ENCODE results near the gene NFIA.

NFIA gene

GRCh38 chr1:61087571-61087970 lies 5.2 kb downstream of the NFIA start:
- peaks cover 13% of the 10 kb centered on the region for H3K4me1 ChIP-seq (ENCODE audit: insufficient read depth, low read length)
- 100% methylated on average over 2 of the region's 3 CpGs for WGBS

GRCh38 chr1:61088163-61088974 lies 6.0 kb downstream of the NFIA start:
- no peak overlapping the region for H3K9ac ChIP-seq (ENCODE audit: low read depth, low read length)
- peaks cover 13% of the 10 kb centered on the region for H3K4me1 ChIP-seq (ENCODE audit: insufficient read depth, low read length)
- H3K27me3 ChIP-seq (ENCODE audit: insufficient read depth, low read length): peaks cover 34% of the 10 kb centered on the region
- no peak overlapping the region for H3K27ac ChIP-seq (ENCODE audit: low read depth, low read length)
- H3K36me3 ChIP-seq (ENCODE audit: insufficient read depth, low read length): no peaks in the 10 kb centered on the region
- H3K4me3 ChIP-seq (ENCODE audit: low read length): no peak overlapping the region
- H3K9me3 ChIP-seq (ENCODE audit: insufficient read depth, low read depth, low read length): no peaks in the 10 kb centered on the region
- WGBS: 88% methylated on average over 25 of the region's 25 CpGs

More at GRCh38 chr1:61087571-61087970, 5.2 kb downstream of the NFIA start:
- Histone ChIP-seq H3K36me3 (ENCODE audit: insufficient read depth, low read length) (no peaks in the 10 kb centered on the region), H3K9me3 (ENCODE audit: insufficient read depth, low read depth, low read length) (no peaks in the 10 kb centered on the region), H3K4me3 (ENCODE audit: low read length) (no peak overlapping the region), H3K27me3 (ENCODE audit: insufficient read depth, low read length) (peaks cover 42% of the 10 kb centered on the region), H3K9ac (ENCODE audit: low read depth, low read length) (no peak overlapping the region), H3K27ac (ENCODE audit: low read depth, low read length) (no peak overlapping the region)

- no peak overlapping the region for H3K4me3 ChIP-seq (ENCODE audit: low read length)
- H3K27ac ChIP-seq (ENCODE audit: low read depth, low read length): no peak overlapping the region
- H3K9ac ChIP-seq (ENCODE audit: low read depth, low read length): no peak overlapping the region
- WGBS: 94% methylated on average over 3 of the region's 4 CpGs
- no peaks in the 10 kb centered on the region for H3K36me3 ChIP-seq (ENCODE audit: insufficient read depth, low read length)
- peaks cover 8% of the 10 kb centered on the region; the same call in 1 of the 2 replicates for H3K4me1 ChIP-seq (ENCODE audit: insufficient read depth, low read length)
- H3K27me3 ChIP-seq (ENCODE audit: insufficient read depth, low read length): peaks cover 25% of the 10 kb centered on the region
- H3K9me3 ChIP-seq (ENCODE audit: insufficient read depth, low read depth, low read length): no peaks in the 10 kb centered on the region
These were observed 7.0 kb downstream of the NFIA start for GRCh38 chr1:61089338-61089737.

GRCh38 chr1:61089741-61090140 lies 7.4 kb downstream of the NFIA start:
- Histone ChIP-seq H3K4me3 (ENCODE audit: low read length) (no peak overlapping the region), H3K9me3 (ENCODE audit: insufficient read depth, low read depth, low read length) (no peaks in the 10 kb centered on the region), H3K9ac (ENCODE audit: low read depth, low read length) (no peak overlapping the region), H3K4me1 (ENCODE audit: insufficient read depth, low read length) (peaks cover 8% of the 10 kb centered on the region; the same call in 1 of the 2 replicates), H3K27ac (ENCODE audit: low read depth, low read length) (no peak overlapping the region), H3K27me3 (ENCODE audit: insufficient read depth, low read length) (peaks cover 21% of the 10 kb centered on the region), H3K36me3 (ENCODE audit: insufficient read depth, low read length) (no peaks in the 10 kb centered on the region)

- peaks cover 8% of the 10 kb centered on the region; the same call in 1 of the 2 replicates for H3K4me1 ChIP-seq (ENCODE audit: insufficient read depth, low read length)
- no peak overlapping the region for H3K9ac ChIP-seq (ENCODE audit: low read depth, low read length)
- H3K36me3 ChIP-seq (ENCODE audit: insufficient read depth, low read length): no peaks in the 10 kb centered on the region
- no peak overlapping the region for H3K27ac ChIP-seq (ENCODE audit: low read depth, low read length)
- no peak overlapping the region for H3K4me3 ChIP-seq (ENCODE audit: low read length)
- WGBS: 95% methylated on average over 8 of the region's 9 CpGs
- peaks cover 11% of the 10 kb centered on the region for H3K27me3 ChIP-seq (ENCODE audit: insufficient read depth, low read length)
- no peaks in the 10 kb centered on the region for H3K9me3 ChIP-seq (ENCODE audit: insufficient read depth, low read depth, low read length)
These were observed 8.3 kb downstream of the NFIA start for GRCh38 chr1:61090546-61091202.

- Histone ChIP-seq H3K4me1 (ENCODE audit: insufficient read depth, low read length) (peaks cover 8% of the 10 kb centered on the region; the same call in 1 of the 2 replicates), H3K4me3 (ENCODE audit: low read length) (no peak overlapping the region), H3K27me3 (ENCODE audit: insufficient read depth, low read length) (peaks cover 4% of the 10 kb centered on the region; the same call in 1 of the 2 replicates), H3K27ac (ENCODE audit: low read depth, low read length) (no peak overlapping the region), H3K9me3 (ENCODE audit: insufficient read depth, low read depth, low read length) (no peaks in the 10 kb centered on the region), H3K9ac (ENCODE audit: low read depth, low read length) (no peak overlapping the region), H3K36me3 (ENCODE audit: insufficient read depth, low read length) (no peaks in the 10 kb centered on the region)
- 85% methylated on average over 3 of the region's 3 CpGs for WGBS
These were observed 9.1 kb downstream of the NFIA start for GRCh38 chr1:61091455-61091854.

GRCh38 chr1:61092642-61093041 lies 10.3 kb downstream of the NFIA start:
- H3K4me3 ChIP-seq (ENCODE audit: low read length): no peak overlapping the region
- H3K4me1 ChIP-seq (ENCODE audit: insufficient read depth, low read length): peaks cover 8% of the 10 kb centered on the region; the same call in 1 of the 2 replicates
- 90% methylated on average over 5 of the region's 5 CpGs for WGBS
- H3K36me3 ChIP-seq (ENCODE audit: insufficient read depth, low read length): no peaks in the 10 kb centered on the region
- no peak overlapping the region for H3K27ac ChIP-seq (ENCODE audit: low read depth, low read length)
- H3K9ac ChIP-seq (ENCODE audit: low read depth, low read length): no peak overlapping the region
- no peaks in the 10 kb centered on the region for H3K9me3 ChIP-seq (ENCODE audit: insufficient read depth, low read depth, low read length)
- no peaks in the 10 kb centered on the region for H3K27me3 ChIP-seq (ENCODE audit: insufficient read depth, low read length)

- Histone ChIP-seq H3K9ac (ENCODE audit: low read depth, low read length) (no peak overlapping the region), H3K9me3 (ENCODE audit: insufficient read depth, low read depth, low read length) (no peaks in the 10 kb centered on the region), H3K4me1 (ENCODE audit: insufficient read depth, low read length) (peaks cover under 1% of the 10 kb centered on the region; the same call in 1 of the 2 replicates), H3K27ac (ENCODE audit: low read depth, low read length) (no peak overlapping the region), H3K36me3 (ENCODE audit: insufficient read depth, low read length) (no peaks in the 10 kb centered on the region), H3K27me3 (ENCODE audit: insufficient read depth, low read length) (no peaks in the 10 kb centered on the region), H3K4me3 (ENCODE audit: low read length) (no peak overlapping the region)
- 92% methylated on average over 2 of the region's 2 CpGs for WGBS
These were observed 11.3 kb downstream of the NFIA start for GRCh38 chr1:61093525-61094137.

- 97% methylated on average over 4 of the region's 4 CpGs for WGBS
- no peaks in the 10 kb centered on the region for H3K4me1 ChIP-seq (ENCODE audit: insufficient read depth, low read length)
These were observed 12.5 kb downstream of the NFIA start for GRCh38 chr1:61094677-61095469.

GRCh38 chr1:61095470-61095812 lies 13.1 kb downstream of the NFIA start:
- Histone ChIP-seq H3K27me3 (ENCODE audit: insufficient read depth, low read length) (no peaks in the 10 kb centered on the region), H3K27ac (ENCODE audit: low read depth, low read length) (no peak overlapping the region), H3K9me3 (ENCODE audit: insufficient read depth, low read depth, low read length) (no peaks in the 10 kb centered on the region), H3K9ac (ENCODE audit: low read depth, low read length) (no peak overlapping the region), H3K4me1 (ENCODE audit: insufficient read depth, low read length) (no peaks in the 10 kb centered on the region), H3K4me3 (ENCODE audit: low read length) (no peak overlapping the region), H3K36me3 (ENCODE audit: insufficient read depth, low read length) (no peaks in the 10 kb centered on the region)
- 88% methylated on average over 1 of the region's 2 CpGs for WGBS

More at GRCh38 chr1:61094677-61095469, 12.5 kb downstream of the NFIA start:
- Histone ChIP-seq H3K4me3 (ENCODE audit: low read length) (no peak overlapping the region), H3K9ac (ENCODE audit: low read depth, low read length) (no peak overlapping the region), H3K36me3 (ENCODE audit: insufficient read depth, low read length) (no peaks in the 10 kb centered on the region), H3K27me3 (ENCODE audit: insufficient read depth, low read length) (no peaks in the 10 kb centered on the region), H3K9me3 (ENCODE audit: insufficient read depth, low read depth, low read length) (no peaks in the 10 kb centered on the region), H3K27ac (ENCODE audit: low read depth, low read length) (no peak overlapping the region)

All from HUES64 (cell line).